Forelimb muscle (tissue), 1 donor: ENCODE measurements around the gene BUB1. TPM values are rescaled to one million over a fixed set of nuclear protein-coding genes. Genes with fewer than 3 reads are reported as not detected.
"Not testable (repeated sequence)": the region's sequence is repeated elsewhere in the genome, so short reads cannot be mapped to it uniquely, and the experiment has no call there.

Experiments
- DNase-seq: peaks from one replicate; pipeline ENCODE4 v3.0.0-alpha.2; 2013; ENCODE audit warnings: low read depth
- polyA plus RNA-seq: library from polyadenylated mRNA; unstranded; fragments of 120-200 nt; gene quantifications from one replicate; pipeline ENCODE4 v1.2.1, GENCODE V29; 2013; ENCODE audit not compliant: insufficient read length

Gene BUB1
- polyA plus RNA-seq, 1 donor, result 7.1 TPM

- no peak for DNase-seq
Observed at GRCh38 chr2:110691612-110692258, 13.9 kb upstream of the BUB1 start.

- no peak for DNase-seq
Observed at GRCh38 chr2:110690083-110690965, 12.5 kb upstream of the BUB1 start.

- DNase-seq, result no peak
Observed at GRCh38 chr2:110688594-110689091, 10.8 kb upstream of the BUB1 start.

GRCh38 chr2:110687775-110688484 lies 10.1 kb upstream of the BUB1 start:
- DNase-seq, result not testable (repeated sequence)

- no peak for DNase-seq
Observed at GRCh38 chr2:110682872-110683271, 5.0 kb upstream of the BUB1 start.

GRCh38 chr2:110682267-110682666 lies 4.4 kb upstream of the BUB1 start:
- DNase-seq, result no peak

- no peak for DNase-seq
Observed at GRCh38 chr2:110680709-110681108, 2.8 kb upstream of the BUB1 start.

GRCh38 chr2:110679865-110680264 lies 2.0 kb upstream of the BUB1 start:
- no peak for DNase-seq

- no peak for DNase-seq
Observed at GRCh38 chr2:110679337-110679707, 1.5 kb upstream of the BUB1 start.

- no peak for DNase-seq
Observed at GRCh38 chr2:110678457-110679336, 834 bp upstream of the BUB1 start.

- no peak for DNase-seq
Observed at GRCh38 chr2:110677080-110677479, 783 bp downstream of the BUB1 start.

- DNase-seq, result no peak
Observed at GRCh38 chr2:110675679-110676078, 2.2 kb downstream of the BUB1 start.

GRCh38 chr2:110674620-110675555 lies 3.0 kb downstream of the BUB1 start:
- DNase-seq, result no peak

- DNase-seq, result no peak
Observed at GRCh38 chr2:110673201-110673600, 4.7 kb downstream of the BUB1 start.

- no peak for DNase-seq
Observed at GRCh38 chr2:110670826-110671225, 7.0 kb downstream of the BUB1 start.

- no peak for DNase-seq
Observed at GRCh38 chr2:110669079-110669478, 8.8 kb downstream of the BUB1 start.

- DNase-seq, result no peak
Observed at GRCh38 chr2:110667071-110667470, 10.8 kb downstream of the BUB1 start.

- no peak for DNase-seq
Observed at GRCh38 chr2:110664135-110664534, 13.7 kb downstream of the BUB1 start.

GRCh38 chr2:110662560-110662959 lies 15.3 kb downstream of the BUB1 start:
- no peak for DNase-seq

- DNase-seq, result no peak
Observed at GRCh38 chr2:110660558-110660957, 17.3 kb downstream of the BUB1 start.
